Activated T-cell treated with anti-CD3 and anti-CD28 coated beads, Interleukin-2, amount 50 U/mL, for 48 hours (primary cell): ENCODE measurements around the gene HSF2BP.
"Not testable (repeated sequence)": the region's sequence is repeated elsewhere in the genome, so short reads cannot be mapped to it uniquely, and the experiment has no call there.

ENCODE experiments used
- DNase-seq, 2 experiments: peaks; one replicate each; pipeline ENCODE4 v3.0.0-alpha.2; 2020

The HSF2BP gene

DNA sequence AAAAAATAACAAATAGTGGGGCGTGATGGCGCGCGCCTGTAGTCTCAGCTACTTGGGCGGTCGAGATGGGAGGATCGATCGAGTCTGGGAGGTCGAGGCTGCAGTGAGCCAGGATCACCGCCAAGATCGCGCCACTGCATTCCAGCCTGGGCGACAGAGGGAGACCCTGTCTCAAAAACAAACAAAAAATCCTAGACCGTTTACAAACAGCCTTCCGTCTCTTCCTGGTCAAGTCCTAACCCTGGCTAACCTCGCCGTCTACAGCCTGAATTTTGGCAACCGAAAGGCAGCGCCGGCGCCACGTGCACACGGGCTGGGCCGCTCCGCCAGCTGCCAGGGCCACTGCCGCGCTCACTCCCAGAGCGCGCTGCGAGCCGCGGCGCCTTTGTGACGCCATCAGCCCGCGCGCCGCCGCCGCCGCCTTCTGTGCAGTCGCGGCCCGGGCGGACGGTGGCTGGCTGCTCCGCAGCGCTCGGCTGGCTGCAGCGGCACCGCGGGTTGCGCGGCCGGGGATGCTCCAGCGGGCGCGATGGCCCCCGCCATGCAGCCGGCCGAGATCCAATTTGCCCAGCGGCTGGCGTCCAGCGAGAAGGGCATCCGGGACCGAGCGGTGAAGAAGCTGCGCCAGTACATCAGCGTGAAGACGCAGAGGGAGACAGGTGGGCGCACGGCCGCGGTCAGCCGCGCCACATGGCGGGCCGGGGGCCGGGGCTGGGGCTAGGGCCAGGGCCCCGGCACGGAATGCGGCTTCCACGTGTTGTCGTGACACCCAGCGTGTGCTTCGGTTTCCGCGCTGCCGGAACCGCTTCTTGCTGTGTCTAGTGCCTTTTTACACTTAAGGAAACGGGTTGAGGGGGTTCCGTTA is at the start of gene HSF2BP, which contains the start of gene RRP1B:
HSF2BP (minus strand) TSS at position 353 of the 865 bp plus-strand sequence. CDS start 1,392 bp downstream, outside the sequence.
RRP1B (plus strand) TSS at position 425 of the 865 bp plus-strand sequence; CDS start at position 530, 105 bp downstream.
- peak; percentile 83 to 89 for DNase-seq

DNA sequence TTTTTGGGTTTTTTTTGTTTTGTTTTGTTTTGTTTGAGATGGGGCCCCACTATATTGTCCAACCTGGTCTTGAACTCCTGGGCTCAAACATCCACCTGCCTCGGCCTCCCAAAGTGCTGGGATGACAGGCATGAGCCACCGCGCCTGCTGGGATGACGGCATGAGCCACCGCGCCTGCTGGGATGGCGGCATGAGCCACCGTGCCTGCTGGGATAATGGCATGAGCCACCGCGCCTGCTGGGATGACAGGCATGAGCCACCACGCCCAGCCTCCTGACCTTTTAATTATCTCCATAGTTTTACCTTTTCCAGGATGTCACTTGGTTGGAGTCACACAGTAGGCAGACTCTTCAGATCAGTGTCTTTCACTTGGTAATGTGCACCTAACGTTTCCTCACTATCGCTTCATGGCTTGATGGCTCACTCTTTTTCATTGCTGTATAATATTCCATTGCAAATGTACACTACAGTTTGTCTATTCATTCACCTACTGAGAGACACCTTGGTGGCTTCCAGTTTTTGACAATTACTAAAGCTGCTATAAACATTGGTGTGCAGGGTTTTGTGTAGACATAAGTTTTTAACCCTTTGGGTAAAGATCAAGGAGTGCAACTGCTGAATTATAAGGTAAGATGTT is 49.6 kb upstream of the HSF2BP start:
- no peak for DNase-seq

DNA sequence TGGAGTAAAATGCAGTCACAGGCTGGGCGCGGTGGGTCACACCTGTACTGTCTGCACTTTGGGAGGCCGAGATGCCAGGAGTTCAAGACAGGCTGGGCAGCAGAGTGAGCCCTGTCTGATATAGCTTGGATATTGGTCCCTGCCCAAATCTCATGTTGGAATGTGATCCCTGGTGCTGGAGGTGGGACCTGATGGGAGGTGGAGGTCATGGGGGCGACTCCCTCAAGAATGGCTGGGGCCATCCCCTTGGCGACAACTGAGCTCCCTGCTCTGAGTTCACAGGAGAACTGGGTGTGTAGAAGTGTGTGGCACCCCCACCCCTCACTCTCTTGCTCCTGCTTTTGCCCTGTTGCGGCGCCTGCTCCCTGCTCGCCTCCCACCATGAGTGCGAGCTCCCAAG is 48.2 kb upstream of the HSF2BP start:
- no peak for DNase-seq

DNA sequence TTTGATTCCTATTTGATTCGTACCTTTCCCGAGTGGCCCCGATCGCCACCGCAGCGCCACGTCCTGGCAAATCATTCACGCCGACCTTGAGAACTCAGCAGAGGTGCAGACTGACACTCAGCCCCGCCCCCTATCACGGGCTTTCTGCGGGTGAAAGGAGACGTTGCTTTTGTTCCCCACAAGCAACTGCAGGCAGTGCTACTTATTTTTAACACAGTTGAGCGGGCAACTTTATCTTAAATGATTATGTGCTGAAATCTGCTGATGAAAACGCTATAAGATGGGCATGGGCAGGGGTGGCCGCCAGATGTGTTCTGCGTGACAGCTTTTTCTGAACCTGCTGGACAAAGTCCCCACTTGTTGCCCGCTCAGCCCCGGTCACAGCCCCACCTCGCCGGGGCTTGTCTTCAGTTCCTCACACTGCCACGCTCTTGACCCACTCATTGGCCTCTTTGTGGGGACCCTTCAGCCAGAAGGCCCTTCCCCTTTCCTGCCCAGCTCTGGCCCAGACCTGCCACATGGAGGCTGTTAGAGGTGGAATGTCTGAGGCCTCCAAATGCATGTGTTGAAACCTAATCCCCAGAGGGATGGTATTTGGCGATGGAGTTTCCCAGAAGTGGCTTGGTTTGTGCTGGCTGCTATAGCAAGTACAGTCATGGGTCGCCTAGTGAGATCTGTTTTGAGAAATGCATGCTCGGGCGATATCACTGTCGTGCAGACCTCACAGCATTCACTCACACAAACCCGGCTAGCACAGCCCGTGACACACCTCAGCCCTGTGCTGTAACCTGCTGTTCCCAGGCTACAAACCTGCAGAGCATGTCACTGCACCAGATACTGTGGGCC is 44.0 kb upstream of the HSF2BP start:
- DNase-seq = no peak

DNA sequence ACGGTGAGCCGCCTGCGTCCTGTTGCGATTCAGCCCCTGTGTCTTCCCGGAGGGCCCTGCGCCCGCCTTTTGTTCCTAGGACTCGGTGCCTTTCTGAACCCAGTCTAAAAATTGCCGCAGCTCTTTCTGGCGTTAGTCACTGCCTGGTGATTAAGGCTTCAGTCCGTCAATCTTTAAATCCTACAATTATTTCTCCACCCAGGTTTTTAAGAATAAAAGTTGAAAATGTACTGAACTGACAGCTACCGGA is 43.4 kb upstream of the HSF2BP start:
- no peak for DNase-seq

DNA sequence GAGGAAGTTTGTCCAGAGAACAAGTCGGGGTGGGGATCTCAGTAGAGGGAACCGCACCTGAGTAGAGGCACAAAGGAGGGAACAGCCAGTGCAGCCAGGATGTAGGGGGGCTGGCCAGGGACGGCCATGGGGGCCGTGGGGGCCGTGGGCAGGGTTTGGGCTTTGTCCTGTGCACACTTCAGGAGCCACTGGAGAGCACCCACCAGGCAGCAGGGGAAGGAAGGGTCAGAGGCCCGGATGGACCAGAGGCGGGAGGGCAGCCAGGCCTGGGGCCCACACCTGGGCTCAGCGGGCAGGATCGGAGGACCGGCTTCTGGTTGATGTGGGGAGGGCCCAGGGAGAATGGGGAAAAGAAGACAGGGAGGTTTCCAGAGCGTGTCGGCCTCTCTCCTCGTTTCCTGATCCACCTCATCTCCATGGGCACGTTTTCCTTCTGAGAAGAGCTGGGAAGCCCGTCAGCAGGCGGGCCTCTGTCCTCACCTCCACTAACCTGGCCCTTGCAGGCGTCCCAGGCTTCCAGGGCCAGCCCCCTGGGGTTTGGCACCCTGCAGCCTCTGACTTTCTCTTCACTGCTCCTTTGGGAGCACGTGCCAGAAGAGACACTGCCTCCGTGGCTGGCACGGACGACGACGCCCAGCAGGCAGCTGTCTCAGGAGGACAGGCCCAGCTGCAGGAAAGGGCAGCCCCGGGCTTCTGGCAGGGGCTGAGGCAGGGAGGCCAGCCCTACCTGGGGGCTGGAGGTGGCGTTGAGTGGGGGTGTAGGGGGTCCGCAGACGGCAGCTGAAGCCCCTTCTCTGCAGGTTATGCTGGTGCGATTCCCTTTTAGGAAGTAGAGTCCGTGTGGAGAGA is 42.9 kb upstream of the HSF2BP start:
- no peak for DNase-seq

DNA sequence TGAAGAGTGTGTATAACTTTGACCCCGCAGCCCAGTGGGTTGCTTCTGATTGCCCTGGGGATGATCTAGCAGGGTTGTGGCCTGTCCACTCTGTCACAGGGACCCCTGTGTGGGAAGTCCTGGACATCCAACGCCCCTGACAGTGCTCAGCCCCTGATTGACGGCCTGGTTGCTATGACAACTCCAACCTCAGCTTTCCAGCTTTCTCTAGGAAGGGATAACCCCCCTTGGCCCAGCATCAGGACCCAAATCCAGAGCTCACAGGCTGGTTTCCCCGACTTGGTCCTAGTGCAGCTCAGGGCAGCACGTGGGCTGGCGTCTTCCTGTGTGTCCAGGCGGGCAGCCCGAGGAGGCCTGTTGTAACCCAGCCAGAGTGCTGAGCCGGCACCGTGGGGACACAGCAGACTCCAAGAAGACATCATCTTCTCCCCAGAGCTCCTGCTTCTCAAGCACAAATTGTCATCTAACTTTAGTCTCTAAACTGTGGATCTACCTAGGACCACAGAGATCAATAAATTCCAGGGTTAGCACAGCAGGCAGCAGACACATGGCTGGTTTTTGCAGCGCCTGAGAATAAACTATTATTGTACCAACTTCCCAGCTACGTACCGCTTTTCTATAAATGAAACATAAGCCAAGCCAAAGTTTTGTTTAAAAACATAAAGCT is 40.8 kb upstream of the HSF2BP start:
- no peak for DNase-seq

DNA sequence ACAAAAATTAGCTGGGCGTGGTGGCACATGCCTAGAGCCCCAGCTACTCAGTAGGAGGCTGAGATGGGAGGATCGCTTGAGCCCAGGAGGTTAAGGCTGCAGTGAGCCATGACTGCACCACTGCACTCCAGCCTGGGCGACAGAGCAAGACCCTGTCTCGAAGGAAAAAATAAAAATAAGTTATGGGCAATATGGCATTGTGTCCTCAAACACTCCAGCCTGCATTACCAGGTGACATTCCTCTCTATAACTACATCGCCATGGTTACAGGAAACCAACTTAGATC is 40.1 kb upstream of the HSF2BP start:
- not testable (repeated sequence) for DNase-seq

DNA sequence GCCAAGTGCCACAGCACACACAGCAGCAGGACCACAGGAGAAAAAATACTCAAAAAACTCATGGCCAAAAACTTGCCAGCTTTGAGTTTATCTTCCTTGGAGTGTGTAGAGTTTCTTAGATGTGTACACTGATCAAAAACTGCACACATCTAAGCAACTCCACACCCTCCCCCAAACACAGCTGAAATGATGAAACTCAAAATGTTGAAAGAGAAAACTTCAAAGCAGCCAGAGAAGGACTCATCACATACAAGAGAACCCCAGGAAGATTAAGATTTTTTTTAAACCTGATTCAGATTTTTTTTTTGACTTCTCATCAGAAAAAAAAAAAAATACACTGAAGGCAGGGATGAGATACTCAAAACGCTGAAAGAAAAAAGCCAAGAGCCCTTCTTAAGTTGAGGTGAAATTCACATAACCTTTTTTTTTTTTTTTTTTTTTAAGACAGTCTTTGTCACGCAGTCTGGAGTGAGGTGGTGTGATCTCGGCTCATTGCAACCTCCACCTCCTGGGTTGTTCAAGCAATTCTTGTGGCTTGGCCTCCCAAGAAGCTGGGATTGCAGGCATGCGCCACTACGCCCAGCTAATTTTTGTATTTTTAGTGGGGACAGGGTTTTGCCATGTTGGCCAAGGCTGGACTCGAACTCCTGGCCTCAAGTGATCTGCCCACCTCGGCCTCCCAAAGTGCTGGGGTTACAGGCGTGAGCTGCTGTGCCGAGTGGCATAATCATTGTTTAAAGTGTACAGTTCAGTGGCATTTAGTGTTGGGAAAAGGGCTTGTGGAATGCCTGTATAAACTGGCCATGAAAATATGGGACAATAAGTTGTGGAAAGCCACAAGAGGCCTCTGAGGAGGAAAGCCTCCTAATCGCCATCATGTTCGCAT is 38.7 kb upstream of the HSF2BP start:
- no peak for DNase-seq

DNA sequence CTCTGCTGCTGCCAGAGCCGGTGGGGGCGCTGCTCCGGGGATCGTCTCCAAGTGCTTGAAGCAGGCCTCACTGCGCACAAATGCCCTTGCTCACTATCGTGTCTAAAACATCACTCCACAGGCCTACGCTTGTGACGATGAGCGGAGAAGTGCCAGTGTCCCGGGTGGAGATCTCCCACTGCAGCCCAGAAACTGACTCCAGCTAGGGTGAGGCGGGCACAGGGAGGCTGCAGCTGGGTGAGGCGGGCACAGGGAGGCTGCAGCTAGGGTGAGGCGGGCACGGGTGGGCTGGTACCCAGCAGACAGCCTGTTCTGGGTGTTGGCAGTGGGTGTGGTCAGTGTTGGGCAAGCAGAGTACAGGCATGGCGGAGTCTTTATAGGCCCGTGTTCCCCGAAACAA is 36.9 kb upstream of the HSF2BP start:
- no peak for DNase-seq

DNA sequence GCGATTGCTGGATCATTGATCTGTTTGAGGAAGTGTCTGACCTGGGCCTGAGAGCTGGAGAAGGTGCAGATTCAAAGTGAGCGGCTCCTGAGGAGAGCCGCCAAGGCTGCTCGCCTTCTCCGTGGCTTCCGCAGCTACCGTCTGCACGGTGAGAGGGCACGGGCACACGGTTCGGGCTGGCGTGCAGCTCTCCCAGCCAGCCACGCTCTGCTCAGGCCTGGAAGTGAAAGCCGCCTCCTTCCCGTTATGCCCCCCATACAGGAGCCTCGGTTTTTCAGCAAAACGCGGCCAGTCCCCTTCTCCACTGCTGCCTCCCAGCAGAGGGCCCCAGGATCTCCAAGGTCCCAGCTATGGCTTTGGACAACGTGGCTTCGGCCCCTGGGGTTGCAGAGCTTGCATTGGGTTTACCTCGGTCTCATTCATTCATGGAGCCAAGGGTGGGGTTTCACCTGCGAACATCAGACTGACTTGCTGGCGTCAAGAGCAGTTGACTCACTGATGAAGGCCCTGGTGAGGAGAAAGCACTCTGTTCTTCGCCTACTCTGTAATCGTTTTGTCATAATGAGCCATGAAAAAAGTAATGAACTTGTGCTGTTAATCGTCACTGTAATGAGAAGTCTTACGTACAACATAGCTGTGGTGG is 35.3 kb upstream of the HSF2BP start:
- DNase-seq = no peak

DNA sequence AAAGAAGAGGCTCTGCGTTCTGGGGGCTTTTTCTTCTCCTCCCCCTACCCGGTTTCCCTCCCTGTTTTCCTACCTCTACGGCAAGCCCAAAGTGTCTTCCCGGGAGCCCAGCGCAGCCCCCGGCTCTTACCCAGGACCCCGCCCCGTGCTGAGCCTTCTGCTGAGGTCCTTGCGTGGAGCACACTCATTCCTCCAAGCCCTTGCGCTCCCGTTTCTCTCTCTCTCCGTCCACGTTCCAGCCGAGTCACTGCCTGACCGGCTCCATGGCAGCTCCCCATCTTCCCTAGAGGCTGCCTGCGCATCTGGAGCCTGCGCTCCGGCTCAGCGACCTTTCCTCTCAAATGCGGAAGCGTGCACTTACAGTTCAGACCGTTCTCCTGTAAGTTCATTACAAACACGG is 34.7 kb upstream of the HSF2BP start:
- no peak for DNase-seq

DNA sequence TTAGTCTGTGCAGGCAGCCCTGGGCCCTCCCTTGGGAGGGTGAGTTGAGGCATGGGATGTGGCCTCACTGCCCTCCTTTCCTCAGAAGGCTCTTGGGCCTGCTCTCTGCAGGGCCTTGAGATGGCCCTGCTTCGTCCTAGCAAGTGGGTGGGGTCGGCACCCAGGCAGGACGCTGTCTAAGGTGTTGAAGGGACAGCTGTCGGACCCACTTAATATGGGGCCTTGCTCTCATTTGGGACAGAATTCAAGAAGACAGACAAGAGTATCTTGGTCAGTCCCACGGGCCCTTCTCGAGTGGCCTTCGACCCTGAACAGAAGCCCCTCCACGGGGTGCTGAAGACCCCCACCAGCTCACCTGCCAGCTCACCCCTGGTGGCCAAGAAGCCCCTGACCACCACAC is 33.7 kb upstream of the HSF2BP start:
- DNase-seq = no peak

DNA sequence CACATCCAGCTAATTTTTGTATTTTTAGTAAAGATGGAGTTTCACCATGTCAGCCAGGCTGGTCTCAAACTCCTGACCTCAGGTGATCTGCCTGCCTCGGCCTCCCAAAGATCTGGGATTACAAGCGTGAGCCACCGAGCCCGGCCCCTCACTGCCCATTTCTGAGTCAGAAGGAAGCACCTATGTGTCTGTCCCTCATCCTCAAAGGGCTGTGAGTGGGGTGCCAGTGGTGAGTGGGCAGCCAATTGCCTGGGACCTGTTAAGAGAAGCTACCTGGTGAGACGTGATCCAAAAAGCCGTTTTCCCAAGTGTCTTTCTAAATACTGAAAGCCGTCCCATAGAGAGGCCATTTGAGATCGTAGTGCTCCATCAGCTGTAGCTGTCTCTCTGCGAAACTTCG is 32.5 kb upstream of the HSF2BP start:
- no peak for DNase-seq

DNA sequence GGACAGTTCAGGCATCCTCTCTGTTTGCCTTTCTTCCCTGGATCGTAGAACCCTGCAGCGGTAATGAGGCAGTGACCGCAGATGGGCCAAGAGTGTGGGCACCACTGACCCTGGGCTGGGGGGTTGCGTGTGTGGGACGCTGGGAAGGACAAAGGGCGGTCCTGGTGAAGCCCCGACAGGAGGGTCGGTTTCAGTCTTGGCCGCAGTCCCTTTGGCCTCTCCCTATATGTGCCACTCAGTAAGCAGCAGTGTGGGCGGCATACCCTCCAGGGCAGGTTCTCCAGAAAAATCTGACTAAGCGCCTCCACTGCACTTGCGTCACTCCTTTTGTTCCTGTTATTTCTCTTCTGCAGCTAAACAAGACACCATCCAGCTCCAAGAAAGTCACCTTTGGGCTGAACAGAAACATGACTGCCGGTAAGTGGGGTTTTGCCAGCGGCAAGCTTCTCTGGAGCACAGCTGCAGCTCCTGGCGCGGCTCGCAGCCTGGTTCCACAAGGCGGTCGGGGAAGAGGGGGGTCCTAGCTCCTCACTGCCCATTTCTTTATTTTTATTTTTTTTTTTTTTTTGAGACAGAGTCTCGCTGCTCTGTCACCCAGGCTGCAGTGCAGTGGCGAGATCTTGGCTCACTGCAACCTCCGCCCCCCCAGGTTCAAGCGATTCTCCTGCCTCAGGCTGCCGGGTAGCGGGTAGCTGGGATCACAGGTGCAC is 32.0 kb upstream of the HSF2BP start:
- DNase-seq = no peak

DNA sequence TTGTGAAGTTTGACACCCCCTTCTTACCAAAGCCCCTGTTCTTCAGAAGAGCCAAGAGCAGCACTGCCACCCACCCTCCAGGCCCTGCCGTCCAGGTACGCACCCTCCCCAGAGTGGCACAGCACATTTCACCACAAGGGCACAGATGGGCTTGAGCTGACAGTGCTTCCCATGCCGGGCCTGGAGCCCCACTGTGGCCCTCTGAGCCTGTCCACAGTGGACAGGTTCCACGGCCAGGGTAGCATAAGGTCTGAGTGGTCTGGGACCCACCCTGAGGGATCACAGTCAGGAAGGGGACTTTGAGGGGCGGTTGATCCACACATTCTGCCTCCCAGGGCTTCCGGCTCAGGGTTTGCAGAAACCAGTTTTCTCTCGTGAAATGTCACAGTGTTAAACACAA is 31.1 kb upstream of the HSF2BP start:
- DNase-seq = no peak

DNA sequence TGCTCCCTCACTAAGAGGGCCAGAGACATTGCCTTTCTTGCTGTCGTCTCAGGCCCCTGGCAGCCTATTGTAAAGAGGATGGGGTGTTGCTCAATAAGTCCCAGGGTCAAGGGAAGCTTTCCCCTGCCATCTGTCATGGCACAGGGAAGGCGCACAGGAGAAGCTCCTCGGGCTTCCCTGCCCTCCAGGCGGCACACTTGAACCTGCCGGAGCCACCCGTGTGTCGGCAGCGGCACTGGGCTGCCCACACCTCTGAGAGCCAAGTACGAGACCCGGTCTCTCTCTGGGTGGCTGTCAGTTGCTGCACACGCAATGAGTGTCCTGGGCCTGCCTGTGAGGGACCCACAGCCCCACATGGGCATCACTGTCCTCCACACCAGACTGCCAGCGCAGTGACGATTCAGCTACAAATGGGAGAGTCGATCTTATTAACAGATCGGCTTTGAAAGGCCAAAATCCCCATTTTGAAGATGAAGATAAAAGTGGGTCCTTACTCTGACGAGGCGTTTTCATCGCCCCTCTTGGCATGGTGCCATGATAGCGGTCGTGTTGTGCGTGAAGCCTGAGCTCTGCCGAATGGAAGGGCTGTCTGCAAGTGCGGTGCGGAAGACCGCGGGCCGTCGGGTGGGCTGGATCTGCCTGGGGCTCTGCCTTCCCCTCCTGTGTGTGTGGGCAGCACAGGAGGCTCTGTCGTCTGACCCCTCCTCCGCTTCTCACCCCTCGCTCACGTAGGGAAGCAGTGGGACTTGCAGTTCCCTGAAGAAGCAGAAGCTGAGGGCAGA is 30.5 kb upstream of the HSF2BP start:
- DNase-seq = no peak

DNA sequence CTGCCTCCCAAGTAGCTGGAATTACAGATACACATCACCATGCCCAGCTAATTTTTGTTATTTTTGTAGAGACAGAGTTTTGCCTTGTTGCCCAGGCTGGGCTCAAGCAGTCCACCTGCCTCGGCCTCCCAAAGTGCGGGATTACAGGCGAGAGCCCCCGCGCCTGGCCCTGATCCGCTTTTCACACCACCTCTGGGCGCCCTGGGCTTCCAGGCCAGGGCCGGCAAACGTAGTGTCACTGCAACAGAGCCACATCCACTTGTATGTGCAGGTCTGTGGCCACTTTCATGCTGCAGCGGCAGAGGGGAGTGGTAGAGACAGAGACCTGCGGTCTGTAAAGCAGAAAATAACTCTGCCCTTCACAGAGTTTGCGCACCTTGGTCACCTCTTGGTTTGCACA is 29.6 kb upstream of the HSF2BP start:
- no peak for DNase-seq
